HG03135 (cell line): ENCODE data around the gene CFAP43.

Source experiments
- ATAC-seq: cut with Tn5 transposase; IDR thresholded peaks from one replicate; pipeline ENCODE4 v1.9.1; 2021; ENCODE audit warnings: mild to moderate bottlenecking, moderate library complexity; ENCODE audit not compliant: unreplicated experiment

Gene CFAP43

GRCh38 chr10:104142081-104142480, 90.1 kb downstream of the CFAP43 start:
- ATAC-seq: no peak

GRCh38 chr10:104139221-104139620, 92.9 kb downstream of the CFAP43 start:
- ATAC-seq: no peak

GRCh38 chr10:104138131-104138530, 94.0 kb downstream of the CFAP43 start:
- ATAC-seq: no peak

GRCh38 chr10:104130041-104130440, 102.1 kb downstream of the CFAP43 start:
- no peak for ATAC-seq

GRCh38 chr10:104128214-104128613, 104.0 kb downstream of the CFAP43 start:
- no peak for ATAC-seq

- ATAC-seq: no peak
Measured at GRCh38 chr10:104127411-104127810, 104.8 kb downstream of the CFAP43 start.

- ATAC-seq: no peak
Measured at GRCh38 chr10:104123397-104123796, 108.8 kb downstream of the CFAP43 start.

GRCh38 chr10:104122225-104123107, 109.7 kb downstream of the CFAP43 start:
- peak; percentile 3 for ATAC-seq

- ATAC-seq: peak; percentile 86
Measured at GRCh38 chr10:104121485-104122224, 110.5 kb downstream of the CFAP43 start, which contains the start of gene SFR1. Gene SFR1, plus strand, starts transcription at chr10:104122171. Its CDS starts 13 bp downstream, at chr10:104122184.

- peak; percentile 41 for ATAC-seq
Measured at GRCh38 chr10:104120903-104121484, 111.2 kb downstream of the CFAP43 start.

GRCh38 chr10:104120512-104120902, 111.7 kb downstream of the CFAP43 start:
- ATAC-seq: no peak

GRCh38 chr10:104119996-104120395, 112.2 kb downstream of the CFAP43 start:
- ATAC-seq: no peak

GRCh38 chr10:104117839-104118323, 114.3 kb downstream of the CFAP43 start:
- ATAC-seq: no peak

GRCh38 chr10:104113376-104113956, 118.7 kb downstream of the CFAP43 start:
- no peak for ATAC-seq

GRCh38 chr10:104109908-104110662, 122.1 kb downstream of the CFAP43 start:
- peak; percentile 84 for ATAC-seq

- no peak for ATAC-seq
Measured at GRCh38 chr10:104104926-104105325, 127.2 kb downstream of the CFAP43 start.

GRCh38 chr10:104104418-104104817, 127.7 kb downstream of the CFAP43 start:
- no peak for ATAC-seq

GRCh38 chr10:104103956-104104355, 128.2 kb downstream of the CFAP43 start:
- no peak for ATAC-seq

- no peak for ATAC-seq
Measured at GRCh38 chr10:104101902-104102301, 130.3 kb downstream of the CFAP43 start.

GRCh38 chr10:104100795-104101194, 131.4 kb downstream of the CFAP43 start:
- ATAC-seq: no peak
